Retinal pigment epithelial cell (primary cell): ENCODE data around the gene NENF.

ENCODE experiments used
- DNase-seq: peaks from one replicate; pipeline ENCODE4 v3.0.0-alpha.2; 2010; ENCODE audit warnings: low read depth
- H3K4me3 ChIP-seq: 2 replicates; pipeline ENCODE4 v1.5.1; 2011; ENCODE audit warnings: mild to moderate bottlenecking, low read length, control low read depth, moderate library complexity
- TF ChIP-seq, protein P1 (sequence below): conservative IDR thresholded peaks from 2 replicates; pipeline ENCODE4 v1.5.1; 2011; ENCODE audit warnings: low read depth, low read length, control low read depth, inconsistent platforms

NENF gene

DNA sequence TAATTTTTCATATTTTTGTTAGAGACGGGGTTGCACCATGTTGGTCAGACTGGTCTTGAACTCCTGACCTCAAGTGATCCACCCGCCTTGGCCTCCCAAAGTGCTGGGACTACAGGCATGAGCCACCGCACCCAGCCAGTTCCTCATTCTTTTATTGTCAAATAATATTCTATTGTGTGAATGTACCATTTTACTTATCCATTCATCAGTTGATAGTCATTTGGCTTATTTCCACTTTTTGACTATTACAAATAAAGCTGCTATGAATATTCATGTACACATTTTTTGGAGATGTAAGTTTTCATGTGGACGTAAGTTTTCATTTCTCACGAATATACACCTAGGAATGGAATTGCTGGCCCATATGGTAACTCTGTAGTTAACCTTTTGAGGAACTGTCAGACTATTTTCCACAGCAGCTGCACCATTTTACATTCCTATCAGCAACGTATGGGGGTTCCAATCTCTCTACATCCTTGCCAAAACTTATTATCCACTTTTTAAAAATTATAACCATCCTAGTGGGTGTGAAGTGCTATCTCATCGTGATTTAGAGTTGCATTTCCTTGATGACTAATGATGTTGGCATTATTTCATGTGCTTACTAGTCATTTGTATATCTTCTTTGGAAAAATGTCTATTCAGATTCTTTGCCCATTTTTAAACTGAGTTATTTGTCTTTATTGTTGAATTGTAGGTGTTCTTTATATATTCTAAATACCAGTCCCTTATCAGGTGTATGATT, 30.7 kb upstream of the NENF start:
- no peak for DNase-seq
- TF ChIP-seq, protein P1, sequence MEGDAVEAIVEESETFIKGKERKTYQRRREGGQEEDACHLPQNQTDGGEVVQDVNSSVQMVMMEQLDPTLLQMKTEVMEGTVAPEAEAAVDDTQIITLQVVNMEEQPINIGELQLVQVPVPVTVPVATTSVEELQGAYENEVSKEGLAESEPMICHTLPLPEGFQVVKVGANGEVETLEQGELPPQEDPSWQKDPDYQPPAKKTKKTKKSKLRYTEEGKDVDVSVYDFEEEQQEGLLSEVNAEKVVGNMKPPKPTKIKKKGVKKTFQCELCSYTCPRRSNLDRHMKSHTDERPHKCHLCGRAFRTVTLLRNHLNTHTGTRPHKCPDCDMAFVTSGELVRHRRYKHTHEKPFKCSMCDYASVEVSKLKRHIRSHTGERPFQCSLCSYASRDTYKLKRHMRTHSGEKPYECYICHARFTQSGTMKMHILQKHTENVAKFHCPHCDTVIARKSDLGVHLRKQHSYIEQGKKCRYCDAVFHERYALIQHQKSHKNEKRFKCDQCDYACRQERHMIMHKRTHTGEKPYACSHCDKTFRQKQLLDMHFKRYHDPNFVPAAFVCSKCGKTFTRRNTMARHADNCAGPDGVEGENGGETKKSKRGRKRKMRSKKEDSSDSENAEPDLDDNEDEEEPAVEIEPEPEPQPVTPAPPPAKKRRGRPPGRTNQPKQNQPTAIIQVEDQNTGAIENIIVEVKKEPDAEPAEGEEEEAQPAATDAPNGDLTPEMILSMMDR = no peak
- H3K4me3 ChIP-seq = no peak overlapping the region

GRCh38 chr1:212402666-212403321, 29.9 kb upstream of the NENF start:
- no peak overlapping the region for H3K4me3 ChIP-seq
- no peak for DNase-seq
- TF ChIP-seq, protein P1 = no peak

- H3K4me3 ChIP-seq = no peak overlapping the region
- TF ChIP-seq, protein P1 = no peak
- DNase-seq = no peak
These were observed 22.4 kb upstream of the NENF start for GRCh38 chr1:212410231-212410820.

- TF ChIP-seq, protein P1 = no peak
- H3K4me3 ChIP-seq = no peak overlapping the region
- no peak for DNase-seq
These were observed 20.3 kb upstream of the NENF start for GRCh38 chr1:212412374-212412773.

DNA sequence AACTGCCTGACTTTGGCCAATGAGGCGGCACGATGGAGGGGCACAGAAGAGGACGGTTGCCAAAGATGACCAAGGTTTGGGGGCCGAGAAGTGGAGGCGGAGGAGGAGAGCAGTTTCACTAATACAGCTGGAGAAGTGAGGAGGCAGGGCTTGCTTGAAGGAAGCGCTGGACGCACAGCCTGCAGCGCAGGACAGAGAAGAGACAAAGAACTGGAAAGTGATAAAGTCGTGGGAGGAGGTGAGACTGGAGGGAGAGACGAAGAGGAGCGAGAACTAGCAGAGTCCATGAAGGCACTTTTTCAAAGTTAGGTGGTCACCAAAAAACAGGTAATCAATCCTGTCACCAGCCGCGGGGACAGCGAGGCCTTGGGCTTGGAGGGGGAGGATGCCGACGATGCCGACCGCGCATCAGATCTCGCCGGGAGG, 18.8 kb upstream of the NENF start:
- no peak for DNase-seq
- TF ChIP-seq, protein P1 = no peak
- H3K4me3 ChIP-seq = peak overlapping the region; percentile 87

DNA sequence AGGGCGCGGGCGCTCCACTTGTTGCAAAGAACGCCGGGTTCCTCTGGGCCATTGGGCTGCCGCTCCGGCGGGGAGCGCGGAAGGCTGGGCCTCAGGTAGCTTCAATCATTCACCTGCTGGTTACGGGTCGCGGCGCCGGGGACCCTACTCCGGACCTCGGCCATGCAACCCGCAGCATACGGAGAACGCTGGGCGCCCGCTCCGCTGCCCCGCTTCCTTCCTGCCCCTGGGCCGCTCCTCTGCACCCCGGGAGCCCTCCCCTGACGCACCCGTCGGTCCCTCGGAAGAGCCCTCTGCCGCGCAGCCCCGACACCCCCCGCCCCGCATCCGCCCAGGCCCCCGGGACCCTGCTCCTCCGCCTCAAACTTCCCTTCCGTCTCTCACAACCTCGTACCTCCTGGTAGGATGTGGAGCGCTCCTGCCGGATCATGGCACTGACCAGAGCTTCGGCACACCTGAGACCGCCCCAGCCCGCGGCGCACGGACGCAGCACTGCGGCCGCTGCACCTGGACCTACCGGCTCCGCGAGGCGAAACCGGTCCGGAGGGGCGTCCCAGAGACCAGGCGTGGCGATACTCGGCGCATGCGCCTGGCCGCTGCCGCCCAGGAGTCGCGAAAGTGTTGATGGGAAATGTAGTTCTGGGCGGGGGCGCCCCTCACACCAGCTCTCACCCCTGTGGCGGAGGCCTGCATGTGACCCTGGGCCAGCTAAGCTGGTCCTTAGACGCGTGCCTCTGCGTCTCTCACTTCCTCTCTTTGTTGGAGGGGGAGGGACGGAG, 18.2 kb upstream of the NENF start, which contains the start of gene PACC1:
PACC1 (minus strand) TSS at position 559 of the 779 bp plus-strand sequence; CDS start at position 430, 129 bp downstream.
- H3K4me3 ChIP-seq = peak within 1 kb of the TSS; percentile 87
- peak; percentile 59 for DNase-seq
- TF ChIP-seq, protein P1 = no peak
